C1 segment of cervical spinal cord (tissue), 14 donors: ENCODE data around the gene DMRT1.
"Not testable (repeated sequence)": the region's sequence is repeated elsewhere in the genome, so short reads cannot be mapped to it uniquely, and the experiment has no call there.

Source experiments
- DNase-seq, 14 donors: peaks; one replicate each; lab custom pipeline; 2025; lab: John Stamatoyannopoulos, UW

DMRT1 gene

DNA sequence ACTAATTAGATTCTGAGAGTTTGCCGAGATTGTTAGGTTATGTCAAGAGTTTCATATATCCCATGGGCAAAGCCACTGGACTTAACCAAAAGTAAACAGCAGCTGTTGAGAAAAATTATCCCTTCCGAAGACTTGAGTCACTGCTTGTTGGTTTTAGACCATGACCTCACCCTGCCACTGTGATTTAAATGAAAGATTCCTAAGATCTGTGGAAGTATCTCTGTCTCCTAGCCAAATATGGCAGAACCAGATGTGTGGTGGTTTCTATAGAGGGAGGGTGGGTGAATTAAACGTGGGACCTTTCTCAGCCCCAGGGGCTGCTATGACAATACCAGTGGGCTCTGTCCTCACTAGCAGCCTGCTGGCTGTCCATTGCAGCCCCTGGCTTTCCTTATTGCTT, 154.3 kb downstream of the DMRT1 start:
- no peak for DNase-seq

DNA sequence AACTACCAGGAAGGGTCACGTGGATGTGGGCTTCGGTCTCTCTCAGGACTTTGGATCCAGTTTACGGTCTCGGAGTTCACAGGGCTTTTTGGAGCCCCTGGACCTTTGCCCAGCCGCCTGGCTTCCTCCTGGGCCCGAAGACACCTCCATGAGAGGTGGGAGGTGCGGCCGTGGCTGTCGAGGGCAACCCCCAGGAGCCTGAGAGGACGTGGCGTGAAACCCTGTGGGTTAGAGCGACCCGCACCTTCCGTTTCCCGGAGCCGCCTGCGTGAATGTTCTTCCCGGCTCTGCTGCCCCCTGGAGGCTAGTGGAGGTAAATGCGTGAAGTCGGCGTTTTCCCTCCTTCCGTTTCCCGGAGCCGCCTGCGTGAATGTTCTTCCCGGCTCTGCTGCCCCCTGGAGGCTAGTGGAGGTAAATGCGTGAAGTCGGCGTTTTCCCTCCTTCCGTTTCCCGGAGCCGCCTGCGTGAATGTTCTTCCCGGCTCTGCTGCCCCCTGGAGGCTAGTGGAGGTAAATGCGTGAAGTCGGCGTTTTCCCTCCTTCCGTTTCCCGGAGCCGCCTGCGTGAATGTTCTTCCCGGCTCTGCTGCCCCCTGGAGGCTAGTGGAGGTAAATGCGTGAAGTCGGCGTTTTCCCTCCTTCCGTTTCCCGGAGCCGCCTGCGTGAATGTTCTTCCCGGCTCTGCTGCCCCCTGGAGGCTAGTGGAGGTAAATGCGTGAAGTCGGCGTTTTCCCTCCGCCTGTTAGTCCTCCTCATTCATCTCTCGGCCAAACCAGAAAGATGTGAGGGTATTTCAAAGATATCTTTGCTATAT, 157.0 kb downstream of the DMRT1 start:
- DNase-seq: not testable (repeated sequence)

DNA sequence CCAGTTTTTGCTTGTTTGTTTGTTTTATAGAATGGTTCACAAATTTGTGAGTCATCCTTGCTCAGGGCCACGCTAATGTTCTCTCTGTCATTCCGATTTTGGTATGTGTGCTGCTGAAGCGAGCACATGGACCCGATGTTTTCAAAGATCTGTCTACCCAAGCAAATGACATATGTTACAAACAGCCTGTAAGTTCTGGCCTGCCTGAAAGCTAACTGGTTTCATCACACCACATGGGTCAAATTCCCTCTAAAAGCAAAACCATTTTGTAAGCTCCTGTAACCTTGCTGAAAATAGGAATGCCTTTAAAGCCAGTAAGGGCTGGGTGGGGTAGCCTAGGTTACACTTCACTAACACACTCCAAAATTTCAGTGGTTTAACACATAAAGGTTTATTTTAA, 160.3 kb downstream of the DMRT1 start:
- DNase-seq: no peak

DNA sequence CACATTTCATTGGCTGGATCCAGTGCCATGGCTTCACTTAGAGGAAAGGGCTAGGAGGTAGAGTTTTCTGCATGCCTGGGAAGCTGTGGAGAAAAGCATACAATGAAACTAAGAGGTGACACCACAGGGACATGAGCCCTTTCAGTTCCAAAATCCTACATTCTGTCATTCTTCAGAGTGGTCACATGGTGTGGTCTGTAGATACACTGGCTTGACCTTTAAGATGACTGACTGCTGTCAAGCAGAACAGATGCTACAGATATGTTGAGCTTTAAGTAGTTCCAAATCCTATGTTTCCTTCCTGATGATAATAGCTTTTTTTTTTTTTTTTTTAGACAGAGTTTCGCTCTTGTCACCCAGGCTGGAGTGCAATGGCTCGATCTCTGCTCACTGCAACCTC, 161.2 kb downstream of the DMRT1 start:
- no peak for DNase-seq

DNA sequence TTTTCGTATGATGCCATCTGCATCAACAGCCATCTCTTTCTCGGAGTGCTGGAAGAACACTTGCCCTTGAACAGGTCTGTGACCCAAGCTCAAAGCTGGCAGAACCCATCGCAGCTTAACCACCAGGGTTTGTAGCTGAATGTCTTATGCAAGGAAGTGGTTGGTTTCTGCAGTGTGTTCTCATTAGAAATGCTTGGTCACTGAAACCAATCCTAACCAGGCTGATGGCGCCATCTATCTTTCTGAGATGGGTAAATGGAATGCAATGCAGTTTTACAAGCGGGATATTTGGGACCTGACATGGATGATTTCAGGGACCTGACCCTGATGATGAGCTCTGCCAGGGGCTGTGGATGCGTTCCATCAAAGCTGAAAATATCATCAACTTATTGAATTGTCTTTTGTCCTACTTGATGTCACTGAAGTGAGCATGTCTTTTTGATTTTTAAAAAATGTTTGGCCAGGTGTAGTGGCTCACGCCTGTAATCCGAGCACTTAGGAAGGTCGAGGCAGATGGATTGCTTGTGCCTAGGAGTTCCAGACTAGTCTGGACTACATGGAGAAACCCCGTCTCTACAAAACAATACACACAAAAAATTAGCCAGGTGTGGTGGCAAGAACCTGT, 163.7 kb downstream of the DMRT1 start:
- peak in 7 of 14 donors; percentile 2 to 15 (median 8) for DNase-seq

DNA sequence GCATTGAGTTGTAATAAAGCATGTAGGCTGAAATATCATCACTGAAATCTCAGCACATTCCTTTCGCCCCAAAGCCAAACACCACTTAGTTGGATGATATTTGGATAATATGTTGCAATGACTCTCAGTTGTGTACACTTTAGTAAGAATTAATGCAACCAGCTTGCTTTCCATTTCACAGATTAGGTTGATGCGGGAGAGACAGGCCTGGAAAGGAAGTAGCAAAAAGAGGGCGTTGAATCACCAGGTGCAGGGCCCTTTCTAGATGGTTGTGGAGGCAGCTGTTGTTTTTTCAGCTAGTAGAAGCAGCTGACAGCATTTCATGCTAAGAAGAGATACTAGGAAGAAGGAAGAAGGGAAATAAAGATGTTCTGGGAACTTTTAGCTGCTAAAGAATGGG, 165.8 kb downstream of the DMRT1 start:
- DNase-seq: no peak

DNA sequence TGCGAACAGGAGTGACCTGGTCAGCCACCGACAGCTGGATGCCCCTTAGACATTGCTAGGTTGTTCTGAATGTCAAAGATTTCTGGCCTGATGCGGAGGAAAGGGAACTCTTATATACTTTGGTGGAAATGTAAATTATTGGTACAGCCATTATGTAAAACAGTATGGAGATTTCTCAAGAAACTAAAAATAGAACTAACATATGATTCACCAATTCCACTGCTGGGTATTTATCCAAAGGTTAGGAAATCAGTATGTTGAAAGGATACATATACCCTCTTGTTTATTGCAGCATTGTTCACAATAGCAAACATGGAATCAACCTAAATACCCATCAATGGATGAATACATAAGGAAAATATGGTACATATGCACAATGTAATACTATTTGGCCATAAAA, 166.7 kb downstream of the DMRT1 start:
- DNase-seq: no peak

DNA sequence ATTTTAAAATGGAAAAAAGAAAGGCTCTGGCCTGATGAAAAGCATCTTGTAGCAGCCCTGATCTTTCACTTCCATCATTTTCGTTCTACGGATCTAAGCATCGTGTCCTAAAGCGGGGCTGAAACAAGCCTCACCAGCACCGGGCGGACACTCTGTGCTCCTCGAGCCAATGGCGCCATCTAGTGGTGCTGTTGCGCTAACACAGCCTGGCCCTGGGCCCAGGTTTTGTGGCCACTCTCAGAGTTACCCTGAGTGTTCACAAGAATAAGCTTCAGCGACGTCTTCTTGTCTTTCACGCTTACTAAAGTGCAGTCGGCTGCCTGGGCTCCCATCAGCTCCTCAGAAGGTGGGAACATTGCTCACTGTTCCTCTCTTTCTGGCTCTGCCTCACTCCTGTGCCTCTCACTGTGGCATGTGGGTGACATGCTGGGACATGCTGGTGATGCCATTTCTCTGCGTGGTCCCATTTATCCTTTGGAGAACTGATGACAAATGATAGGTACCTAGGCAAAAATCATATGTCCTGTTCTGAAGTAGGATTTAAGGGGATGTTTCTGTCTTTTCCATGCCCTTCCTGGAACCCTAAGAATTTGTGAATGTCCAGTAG, 167.7 kb downstream of the DMRT1 start:
- DNase-seq: peak in 13 of 14 donors; percentile 2 to 83 (median 51)

DNA sequence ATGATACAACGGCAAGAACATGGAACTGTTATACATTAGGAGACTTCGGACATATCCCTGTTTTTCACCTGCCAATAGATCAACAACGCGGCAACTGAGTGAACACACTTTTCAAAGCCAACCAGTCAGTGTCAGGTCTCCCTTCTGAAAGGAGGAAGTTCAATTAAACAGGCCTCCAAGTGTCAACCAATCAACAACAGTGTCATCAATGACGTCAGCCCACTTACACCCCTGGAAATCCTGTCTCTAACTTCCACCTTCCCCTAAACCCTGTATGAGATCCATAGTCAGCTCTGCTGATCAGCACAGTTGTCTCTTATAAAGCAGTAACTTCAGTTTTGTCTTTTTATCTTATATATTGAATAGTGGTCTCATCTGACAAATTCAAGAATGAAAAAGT, 171.5 kb downstream of the DMRT1 start:
- no peak for DNase-seq

DNA sequence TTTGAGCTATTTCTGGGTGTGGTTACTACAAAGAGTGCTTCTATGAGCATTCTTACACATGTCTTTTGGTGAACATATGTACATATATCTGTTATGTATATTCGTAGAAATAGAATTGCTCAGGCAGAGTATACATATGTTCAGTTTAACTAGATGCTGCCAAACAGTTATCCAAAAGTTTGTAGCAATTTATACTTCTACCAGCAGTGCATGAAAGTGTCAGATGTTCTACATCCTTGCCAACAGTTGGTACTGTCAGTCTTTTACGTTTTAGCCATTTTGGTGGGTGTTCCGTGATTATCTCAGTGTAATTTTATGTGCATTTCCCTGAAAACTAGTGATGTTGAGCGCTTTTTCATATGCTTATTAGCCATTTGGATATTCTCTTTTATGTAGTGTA, 172.7 kb downstream of the DMRT1 start:
- no peak for DNase-seq

DNA sequence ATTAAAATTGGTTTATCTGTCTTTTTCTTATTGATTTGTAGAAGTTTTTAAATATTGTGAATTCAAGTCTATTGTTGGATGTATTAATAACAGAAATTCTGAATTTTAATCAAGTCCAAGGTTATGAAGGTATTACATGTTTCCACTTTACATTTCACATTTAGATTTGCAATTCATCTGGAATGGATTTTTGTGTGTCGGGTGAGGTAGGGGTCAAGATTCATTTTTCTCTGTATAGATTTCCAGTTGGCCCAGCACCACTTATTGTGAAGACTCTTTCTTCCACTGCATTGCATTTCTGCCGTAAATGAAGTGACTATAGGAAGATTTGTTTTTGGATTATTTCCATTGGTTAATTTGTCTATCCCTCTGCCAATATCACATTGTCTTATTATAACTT, 173.1 kb downstream of the DMRT1 start:
- no peak for DNase-seq

DNA sequence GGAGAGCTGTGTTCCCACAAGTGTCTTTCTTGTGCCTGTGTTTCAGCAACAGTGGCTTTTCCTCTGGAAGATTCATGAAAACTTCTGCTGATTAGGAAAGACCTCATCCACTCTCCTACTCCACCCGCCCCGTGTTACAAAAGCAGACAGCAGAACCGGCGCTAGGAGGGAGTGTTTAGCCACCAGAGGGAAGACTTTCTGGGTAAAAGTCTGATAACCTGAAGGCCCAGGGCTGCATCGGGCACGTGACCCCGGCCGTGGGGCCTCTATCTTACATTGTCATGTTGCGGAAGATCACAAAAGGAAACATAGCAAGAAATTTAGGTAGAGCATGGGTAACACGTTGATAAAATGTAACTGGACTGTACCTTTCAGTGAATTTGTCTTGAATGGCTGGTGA, 176.6 kb downstream of the DMRT1 start:
- DNase-seq: no peak
